ENCODE results near the gene MED9.

Gene MED9

DNA sequence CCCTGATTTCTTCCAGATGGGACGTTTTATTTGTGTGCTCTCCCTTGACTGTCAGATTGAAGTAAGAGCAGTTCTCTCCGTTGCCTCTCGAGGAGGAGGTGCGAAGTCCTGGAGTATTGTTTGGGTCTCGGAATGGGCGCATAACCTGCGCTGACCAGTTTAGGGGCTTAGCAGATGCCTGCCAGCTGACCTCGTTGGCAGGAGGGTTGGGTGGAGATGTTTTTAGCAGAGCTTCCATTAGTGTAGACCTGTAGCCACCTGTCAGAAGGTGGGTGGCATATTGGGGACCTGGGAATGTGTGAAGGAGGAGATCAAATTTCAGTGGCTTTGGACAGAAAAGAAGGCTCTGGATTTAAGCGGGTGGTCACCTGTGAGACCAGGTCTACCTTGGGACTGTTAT is 15.8 kb downstream of the MED9 start:
- no peak for DNase-seq

DNA sequence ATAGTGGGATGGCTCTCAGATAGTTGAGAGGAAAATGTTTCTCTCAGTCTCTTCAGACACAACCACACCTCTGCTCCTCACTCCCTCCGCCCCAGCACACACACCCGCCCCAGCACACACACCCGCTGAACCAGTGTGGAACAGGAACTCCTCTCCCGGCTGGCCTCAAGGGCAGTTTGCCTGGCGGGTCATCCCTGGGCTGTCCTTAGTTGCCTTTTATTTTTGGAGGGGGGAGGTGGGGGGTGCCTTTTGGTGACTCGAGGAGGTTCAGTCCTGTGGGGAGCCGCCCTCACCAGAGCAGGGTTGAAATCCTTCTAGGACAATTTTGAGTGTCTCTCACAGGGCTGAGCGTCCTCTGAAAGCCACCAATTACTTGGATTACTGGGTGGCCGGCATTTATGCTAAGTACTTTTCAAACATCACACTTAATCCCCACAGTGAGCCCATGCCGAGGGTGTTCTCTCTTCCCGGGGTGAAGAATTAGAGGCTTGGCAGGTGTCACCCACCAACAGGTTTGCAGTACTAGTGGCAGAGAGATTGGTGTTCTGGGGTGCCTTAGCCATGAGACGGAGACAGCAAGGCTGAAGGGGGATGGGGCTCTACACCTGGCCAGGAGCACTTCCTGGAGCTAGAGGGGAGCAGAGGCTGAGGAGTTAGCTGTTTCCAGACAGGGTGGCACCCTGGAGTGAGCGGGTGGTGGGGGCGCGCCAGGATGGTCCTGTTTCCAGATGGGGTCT is 16.6 kb downstream of the MED9 start:
- DNase-seq = peak; percentile 18

DNA sequence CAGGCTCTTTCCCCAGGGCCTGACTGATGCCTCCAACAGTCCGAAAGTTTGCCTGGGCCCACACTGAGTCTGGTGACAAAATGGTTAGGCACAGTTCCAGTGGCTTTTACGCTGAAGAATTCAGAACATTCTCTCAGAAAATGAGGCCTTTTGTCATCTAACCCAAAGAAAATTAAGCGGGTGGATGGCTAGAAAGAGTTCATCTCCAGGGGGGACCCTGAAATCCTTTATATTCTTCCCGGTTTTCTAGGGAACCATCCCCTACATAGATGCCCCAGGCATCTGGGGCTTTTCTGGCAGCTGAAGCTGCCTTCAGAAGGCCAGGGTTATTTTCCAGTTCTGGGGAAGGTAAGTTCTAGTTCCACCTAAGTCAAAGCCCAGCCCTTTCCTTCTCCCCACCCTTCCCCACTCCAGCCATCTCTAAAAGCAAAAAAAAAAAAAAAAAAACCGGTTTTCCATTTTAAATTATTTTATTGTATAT is 17.2 kb downstream of the MED9 start:
- DNase-seq = no peak

DNA sequence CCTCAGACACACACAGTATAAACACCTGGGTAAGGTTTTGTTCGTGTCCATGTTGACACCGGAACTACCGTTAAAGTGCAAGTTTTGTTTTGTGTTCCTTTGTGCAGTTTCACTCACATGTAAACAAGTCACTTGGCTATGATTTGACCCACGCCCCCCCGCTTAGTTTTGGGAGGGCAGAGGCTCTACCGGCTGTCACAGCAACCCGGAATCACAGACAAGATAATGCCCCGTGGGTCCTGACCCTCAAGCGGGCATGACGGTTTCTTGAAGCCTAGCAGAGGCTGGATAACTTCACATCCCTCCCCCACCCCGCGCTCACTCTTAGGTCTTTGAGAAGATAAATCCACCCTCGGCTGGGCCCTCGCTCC is 17.7 kb downstream of the MED9 start:
- DNase-seq = peak; percentile 41

DNA sequence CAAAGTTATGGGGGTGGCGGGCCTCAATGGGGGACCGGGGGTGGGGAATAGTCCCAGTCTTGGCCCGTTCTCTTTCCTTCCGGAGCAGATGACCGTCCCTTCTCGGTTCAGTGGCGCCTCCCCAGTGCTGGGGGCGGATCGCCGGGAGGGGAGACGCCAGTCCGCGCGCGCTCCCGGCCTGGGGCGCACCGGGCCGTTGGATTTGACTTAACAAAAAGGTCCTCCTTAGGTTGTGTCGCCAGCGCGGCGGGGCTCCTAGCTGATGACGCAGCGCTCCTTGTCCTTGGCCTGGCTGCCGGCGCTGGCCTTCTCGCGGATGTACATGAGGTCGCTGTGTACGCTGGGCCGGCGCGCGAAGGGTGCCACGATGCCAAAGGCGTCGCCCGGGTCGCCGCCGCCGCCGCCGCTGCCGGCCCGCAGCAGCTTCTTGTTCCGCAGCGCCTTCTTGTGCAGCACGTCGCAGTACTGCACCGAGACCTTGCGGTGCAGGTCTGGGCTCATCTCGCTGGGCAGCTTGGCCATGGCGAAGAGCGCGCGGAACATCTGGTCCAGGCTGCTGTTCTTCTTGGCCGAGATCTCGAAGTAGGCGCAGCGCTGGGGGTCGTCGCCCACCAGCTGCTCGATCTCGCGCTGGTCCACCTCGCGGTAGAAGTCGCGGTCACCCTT is 18.2 kb downstream of the MED9 start:
- DNase-seq = peak; percentile 62

DNA sequence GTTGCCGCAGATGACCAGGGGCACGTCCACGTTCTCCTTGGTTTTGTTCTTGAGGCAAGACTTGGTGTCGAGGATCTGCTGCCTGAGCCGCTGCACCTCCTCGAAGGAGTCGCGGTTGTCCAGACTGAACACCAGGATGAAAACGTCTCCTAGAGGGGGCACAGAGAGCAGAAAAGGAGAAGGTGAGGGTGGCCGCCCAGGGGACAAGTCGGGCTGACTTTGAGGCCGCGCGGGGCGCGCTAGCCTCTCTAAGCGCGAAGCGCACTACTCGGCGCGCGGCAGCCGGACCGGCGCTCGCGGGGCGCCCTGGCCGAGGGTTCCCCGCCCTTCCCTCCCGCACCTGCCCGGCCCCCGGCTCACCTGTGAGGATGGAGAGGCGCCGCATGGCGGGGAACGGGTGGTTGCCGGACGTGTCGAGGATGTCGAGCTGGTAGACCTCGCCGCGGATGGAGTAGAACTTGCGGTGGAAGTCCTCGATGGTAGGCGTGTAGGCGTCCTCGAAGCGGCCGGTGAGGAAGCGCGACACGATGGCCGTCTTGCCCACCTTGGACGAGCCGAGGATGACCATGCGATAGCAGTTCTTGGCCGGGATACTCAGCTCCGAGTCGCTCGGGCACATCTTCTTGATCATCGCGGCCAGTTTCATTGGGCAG is 18.9 kb downstream of the MED9 start:
- DNase-seq = peak; percentile 56

DNA sequence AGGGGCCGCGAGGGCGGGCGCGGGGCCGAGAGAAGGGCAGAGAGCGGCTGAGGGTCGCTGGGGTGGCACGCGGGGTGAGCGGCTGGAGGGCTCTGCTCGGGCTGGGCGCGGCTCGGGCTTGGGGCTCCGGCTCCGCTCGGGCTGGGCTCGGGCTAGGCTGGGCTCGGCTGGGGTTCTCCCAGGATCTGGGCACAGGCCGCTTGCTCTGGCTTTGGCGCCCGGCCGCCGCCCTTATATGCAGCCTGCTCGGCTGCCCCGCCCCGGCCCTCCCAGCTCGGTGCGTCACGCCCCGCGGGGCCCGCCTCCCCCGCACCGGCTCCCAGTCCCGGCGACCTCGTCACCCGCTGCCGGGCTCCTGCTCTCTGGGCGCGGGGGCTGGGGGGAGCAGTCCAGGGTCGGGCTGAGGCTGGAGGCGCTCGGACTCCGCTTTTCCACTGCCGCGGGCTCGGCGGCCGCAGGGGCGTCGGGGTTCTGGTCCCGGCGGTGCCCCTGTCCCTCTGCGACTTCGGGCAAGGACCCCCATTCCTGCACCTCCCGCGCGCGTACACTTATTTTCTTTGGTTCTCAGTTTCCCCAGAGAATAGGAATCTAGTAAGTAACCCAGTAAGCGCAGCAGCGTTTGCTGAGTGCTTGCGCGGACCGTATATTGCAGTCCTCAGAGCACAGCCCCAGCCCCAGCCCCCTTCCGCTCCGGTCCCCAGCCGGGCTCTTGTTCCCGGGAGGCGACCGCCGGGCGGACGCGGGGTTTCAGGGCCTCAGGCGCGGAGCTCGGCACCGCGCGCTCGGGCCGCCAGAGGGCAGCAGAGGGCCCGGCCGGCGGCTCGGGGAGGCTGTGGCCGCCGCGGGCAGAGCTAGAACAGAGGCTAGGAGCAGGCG is 19.6 kb downstream of the MED9 start, which contains the start of gene RASD1:
RASD1 (minus strand) TSS at position 207 of the 876 bp plus-strand sequence. CDS start 214 bp downstream, outside the sequence.
- DNase-seq = peak; percentile 84

DNA sequence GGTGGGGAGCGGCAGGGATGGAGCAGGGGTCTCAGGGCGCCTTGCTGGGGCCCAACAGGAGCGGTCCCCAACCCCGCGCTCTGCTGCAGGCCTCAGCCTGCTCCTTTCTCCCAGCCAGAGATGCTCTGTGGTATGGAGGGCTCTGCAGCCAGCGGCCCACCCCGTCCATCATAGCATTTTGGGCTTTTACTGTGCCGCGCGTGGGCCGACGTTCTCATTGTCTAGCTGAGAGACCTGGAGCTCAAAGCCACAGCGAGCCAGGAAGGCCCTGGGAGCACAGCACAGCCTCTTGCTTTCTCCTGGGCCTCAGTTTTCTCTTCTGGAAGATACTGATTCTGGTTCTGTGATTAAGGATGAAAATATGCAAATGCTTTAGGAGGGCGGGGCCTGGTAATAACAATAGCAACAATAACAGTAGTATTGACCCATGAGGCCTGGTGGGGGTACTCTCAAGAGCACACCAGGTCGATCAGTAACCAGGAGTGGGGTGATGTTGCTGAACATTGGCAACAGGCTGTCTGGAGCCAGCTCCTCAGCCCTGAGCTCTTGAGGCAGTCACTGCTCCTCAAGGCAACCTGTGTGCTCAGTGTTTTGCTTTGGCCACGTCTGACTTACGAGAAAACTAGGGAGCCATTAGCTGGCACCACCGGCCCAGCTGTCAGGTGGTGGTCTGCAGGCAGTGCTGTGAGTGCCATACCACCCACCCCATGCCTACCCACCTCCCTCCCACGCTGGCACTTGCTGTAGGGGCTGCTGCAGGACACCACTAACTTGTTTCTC is 20.5 kb downstream of the MED9 start:
- no peak for DNase-seq

DNA sequence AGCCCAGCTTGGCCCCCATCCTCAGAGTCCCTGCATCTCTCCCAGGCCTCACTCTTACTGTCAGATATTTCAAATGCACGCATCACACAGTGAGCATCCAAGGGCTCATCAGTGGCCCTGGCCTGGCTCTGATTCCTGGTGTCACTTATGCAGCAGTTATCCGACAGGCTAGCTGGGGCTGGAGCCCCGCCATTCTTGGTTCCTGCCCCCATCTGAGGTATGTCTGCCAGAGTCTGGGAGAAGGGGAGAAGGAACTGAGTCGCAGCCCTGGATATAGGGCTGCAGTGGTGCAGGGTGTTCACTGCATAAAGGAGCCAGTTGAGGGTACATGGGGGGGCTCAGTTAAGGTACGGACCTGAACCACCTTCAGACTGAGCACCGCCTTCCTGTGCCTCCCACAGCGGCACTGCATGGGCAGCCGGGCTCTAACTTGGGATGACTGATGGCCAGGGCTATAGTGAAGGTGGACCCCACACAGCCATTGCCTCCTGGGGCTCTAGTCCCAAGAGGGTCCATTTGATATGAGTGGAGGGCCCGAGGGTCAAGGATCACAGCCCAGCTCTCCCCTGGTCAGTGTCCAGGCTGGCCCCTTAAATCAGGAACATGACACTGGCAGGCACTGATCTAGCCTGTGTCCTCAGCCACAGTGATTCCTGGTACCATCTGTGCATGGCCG is 21.2 kb downstream of the MED9 start:
- DNase-seq = no peak

DNA sequence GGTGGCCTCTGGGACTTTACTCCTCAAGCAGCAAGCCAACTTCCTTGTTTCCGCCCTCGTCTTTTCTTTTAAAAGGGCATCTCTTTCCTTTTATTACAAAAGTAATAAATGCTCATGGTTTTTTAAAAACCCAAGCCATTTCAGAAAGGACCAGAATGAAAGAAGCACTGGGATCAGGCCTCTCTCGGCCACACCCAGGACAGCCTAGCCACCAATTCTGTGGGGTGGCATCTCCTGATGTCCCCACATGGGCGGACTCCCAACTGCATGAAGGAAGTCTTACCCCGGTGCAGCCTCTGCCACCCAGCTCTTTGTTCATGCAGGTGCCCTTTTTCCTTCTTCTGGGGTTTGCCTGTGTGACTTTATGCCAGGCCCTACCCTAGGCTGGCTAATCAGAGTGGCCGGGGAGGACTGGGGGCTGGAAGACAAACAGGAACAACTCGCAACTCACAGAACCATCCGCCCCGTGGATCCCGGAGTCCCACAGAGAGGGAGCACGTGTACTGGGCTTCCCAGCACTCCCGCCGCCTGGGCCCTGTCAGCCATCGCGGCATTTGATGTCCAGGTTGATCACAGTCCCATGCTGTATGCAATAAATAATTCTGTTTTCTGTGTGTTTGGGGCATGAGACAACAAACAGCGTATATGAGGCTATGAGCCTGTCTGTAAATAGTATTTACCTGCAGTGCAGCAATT is 22.0 kb downstream of the MED9 start:
- DNase-seq = no peak

DNA sequence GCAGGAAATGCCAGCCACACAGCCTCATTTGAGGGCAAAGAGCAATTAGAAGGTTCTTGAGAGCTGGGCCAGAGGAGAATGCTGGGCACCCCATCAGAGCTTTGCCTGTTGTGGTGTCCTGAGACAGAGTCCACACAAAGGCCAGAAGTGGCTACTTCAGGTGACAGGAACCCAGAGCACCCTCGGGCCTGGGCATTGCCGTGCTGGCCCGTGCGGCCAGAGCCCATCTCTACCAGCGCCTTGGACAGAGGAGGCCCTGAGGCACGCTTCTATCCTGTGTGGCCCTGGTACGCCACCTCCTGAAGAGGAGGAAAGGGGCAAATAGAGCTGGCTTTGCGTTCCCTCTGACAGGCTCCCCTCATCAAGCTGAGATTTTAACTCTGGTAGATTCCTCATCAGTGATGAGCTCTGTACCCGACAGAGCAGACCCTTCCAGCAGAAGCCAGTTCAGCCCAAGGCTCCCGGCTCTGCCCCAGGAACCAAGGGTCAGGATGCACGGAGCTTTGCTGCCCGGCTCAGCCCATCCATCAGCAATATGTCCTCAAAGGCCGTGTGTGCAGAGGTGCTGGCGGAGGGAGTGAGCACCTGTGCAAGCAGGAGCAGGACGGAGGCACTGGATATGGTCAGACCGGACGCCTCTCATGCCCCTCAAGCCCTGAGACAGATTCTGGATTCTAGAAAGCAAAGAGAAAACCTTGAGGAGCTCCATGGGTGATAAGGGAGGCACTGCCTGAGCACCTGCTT is 22.8 kb downstream of the MED9 start:
- DNase-seq = no peak

DNA sequence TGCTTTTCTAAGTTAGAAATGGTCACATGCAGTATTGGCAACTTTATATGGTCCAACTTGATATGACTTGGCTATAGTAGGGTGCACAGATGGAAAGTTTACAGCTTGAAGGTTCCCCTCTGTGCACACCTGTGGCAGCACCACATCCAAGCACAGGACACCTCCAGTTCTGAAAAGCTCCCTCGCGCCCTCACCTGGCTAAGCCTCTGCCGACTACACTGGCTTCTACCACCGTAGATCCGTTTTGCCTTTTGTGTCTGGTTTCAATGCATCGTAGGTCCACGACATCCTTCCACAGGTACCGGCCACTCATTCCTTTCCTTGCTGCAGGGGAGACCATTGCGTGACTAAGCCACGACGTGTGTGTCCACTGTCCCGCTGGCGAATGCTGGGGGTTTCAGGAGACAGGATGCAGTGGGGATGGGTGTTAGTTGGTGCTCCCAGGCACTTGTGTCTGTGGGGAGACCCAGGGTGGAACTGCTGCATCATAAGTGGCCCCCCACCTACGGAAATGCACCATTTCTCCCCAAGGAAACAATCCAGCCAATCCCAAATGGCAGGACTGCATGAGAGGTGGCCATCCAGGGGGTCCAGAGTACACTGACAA is 24.3 kb downstream of the MED9 start:
- peak; percentile 11 for DNase-seq

DNA sequence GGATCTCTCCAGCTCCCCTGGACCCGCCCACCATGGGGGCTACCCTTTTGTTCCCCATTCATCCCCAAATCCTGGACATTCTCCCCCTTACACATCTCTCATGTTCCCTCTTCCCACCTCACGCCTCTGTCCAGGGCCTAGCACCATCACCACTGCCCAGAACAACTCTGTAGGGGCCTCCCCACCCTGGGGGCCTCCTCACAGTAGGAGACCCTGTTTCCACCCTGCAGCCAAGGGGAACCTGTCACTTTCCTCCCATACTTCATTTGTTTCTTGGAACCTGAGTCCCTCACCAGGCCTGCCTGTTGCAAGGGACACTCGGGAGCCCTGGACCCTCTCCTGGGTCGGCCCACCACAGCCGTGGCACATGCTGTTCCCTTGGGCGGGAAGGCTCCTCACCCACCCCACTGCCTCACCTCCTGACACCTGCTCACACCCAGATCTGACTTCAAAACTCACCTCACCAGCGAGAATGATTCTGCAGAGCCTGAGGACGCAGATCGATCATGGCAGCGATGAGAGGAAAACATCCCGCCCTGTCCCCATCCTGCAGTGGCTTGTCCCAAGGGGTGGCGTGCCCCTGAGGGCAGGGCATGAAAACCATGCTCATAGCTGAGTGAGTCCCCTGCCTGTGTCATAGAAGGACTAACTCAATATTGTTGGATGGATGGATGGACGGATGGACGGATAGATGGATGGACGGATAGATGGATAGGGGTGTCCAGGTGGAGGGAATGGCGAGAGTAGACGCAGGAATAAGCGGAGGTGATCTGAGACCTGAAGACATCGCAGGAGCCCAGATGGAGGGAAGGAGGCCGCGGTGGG is 26.2 kb downstream of the MED9 start:
- no peak for DNase-seq

DNA sequence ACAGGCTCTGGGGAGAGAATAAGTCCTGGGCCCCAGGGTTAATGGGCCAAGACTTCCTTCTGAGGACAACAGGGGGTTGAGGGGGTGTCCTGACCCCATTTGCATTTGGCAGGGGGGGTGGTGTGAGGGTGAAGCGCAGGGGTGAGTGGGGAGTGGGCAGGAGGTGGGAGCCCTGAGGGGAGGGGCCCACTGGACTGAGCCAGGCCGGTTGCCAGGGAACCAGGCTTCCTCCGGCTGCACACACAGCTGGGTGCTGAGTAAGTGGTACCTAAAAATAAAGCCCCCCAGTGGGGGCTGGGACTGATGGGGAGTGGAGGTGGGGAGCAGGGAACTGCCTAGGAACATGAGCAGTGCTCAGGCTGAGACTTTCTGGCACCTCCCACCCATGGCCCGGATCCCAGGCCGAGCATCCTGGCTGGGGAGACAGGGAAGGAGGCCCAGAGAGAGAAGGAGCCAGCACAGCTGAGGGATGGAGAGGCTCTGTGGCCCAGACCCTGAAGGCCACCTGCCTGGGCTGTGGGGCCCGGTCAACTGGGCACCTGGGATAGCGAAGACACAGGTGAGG is 26.8 kb downstream of the MED9 start:
- DNase-seq = peak; percentile 33

DNA sequence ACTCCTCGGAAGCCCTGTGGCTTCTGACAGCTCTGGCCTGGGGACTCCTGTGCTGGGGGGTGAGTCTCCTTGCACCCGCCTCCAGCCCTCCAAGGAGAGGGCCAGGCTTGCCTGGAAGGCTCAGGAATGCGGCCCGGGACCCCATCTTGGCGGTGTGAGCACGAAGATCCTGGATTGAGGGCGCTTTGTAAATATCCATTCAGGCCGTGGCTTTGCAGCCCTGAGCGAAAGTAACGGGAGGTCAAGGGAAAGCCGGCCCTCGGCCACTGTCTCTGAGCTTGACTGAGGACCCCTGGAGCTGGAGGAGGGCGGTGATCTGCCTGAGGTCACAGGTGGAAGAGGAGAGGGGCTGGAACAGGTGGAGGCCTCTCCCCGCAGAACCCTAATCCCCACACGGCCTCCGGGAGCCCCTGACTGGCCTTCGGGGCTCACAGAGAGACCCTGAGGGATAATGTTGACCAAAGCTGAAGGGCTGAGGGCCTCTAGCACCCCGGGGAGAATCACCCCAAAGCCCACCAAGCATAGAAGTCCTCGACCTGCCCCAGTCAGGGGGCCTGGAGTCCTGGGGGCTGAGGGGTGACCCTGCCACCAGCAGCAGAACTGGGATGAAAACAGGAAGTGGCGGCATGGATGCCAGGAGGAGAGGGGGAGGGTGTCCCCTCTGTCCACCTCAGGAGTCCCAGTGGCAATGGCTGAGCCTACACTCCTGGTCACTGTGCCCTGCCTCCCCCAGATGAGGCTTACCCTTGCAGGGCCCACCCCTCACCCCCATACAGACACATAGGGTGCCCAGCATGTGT is 27.7 kb downstream of the MED9 start:
- DNase-seq = no peak

DNA sequence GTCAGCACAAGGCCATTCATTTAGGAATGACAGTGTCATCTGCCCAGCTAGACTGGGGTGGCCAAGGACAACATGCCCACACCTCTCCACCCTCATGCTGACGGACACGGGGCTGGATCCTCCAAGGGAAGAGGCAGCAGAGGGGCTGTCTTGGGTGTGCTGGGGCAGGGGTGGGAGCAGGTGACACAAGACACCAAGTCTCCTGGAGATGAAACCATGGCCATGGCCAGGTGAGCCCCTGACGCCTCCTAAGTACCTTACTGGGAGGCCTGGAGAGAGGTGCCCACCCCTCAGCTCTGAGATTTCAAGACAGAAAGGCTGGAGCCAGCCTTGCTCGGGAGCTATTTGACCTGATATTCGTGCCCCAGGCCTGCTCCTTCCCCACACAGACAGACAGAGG is 28.4 kb downstream of the MED9 start:
- DNase-seq = no peak

DNA sequence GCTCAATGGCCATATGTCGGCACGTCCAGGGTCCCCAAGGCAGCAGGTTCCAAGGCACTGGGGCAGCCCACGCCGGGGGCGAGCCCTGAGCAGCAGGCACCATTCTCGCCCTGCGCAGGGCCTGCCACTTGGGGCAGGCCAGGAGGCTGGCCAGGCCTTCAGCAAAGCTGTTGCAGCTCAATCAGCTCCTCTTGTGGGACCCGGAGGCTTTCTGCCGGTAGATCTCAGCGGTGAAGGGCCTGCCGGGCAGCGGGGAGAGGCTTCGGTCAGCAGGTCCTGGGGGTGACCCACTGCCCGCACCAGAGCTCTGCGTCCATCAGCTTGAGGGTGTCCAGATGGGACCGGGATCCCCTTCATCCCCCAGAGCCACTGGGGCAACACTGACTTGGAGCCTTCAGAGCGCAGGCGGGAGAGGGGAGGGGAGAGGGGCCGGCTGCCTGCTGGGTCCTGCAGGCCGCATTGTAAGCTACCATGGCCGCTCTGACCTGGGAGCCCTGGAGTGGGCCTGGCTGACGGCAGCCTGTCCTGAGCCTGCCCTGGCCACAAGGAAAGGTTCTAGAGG is 28.9 kb downstream of the MED9 start:
- DNase-seq = no peak

All from NCI-H69 (cell line).